GM19351 (cell line): ENCODE results near the gene PPP1R3F.

ENCODE experiments used
- ATAC-seq: cut with Tn5 transposase; IDR thresholded peaks from one replicate; pipeline ENCODE4 v1.9.1; 2021; ENCODE audit warnings: mild to moderate bottlenecking, moderate library complexity; ENCODE audit not compliant: unreplicated experiment

Gene PPP1R3F, protein sequence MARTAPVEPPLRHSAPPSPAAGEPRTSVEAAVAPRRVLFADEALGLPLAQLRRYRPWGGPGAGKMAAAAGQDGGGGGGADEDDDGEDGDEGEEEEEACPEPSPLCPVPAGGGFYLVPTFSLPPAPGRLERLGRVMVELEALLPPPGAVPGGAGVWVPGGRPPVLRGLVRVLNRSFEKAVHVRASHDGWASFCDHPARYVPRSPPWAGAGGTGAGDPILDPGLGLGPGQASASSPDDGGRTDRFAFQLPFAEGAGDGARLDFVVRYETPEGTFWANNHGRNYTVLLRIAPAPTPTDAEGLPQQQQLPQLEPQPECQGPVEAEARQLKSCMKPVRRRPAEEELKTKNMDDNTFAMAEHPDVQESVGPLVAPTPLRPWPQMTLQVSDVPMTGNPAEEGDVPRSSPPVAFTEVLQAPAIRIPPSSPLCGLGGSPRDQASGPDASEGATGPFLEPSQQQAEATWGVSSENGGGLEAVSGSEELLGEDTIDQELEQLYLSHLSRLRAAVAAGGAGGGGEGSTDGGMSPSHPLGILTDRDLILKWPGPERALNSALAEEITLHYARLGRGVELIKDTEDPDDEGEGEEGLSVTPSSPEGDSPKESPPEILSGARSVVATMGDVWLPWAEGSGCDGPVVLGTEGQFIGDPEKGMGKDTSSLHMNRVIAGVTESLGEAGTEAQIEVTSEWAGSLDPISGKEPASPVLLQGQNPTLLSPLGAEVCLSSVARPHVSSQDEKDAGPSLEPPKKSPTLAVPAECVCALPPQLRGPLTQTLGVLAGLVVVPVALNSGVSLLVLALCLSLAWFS

DNA sequence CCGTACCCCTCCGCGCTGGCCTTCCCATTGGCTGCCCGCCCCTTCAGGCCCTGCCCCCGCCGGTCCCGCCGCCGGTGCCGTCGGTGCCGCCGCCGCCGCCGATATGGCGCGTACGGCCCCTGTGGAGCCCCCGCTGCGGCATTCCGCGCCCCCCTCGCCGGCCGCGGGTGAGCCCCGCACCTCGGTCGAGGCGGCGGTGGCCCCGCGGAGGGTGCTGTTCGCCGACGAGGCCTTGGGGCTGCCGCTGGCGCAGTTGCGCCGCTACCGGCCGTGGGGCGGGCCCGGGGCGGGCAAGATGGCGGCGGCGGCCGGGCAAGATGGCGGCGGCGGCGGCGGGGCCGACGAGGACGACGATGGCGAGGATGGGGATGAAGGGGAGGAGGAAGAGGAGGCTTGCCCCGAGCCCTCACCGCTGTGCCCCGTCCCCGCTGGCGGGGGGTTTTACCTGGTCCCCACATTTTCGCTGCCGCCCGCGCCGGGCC is at the start of gene PPP1R3F:
PPP1R3F (plus strand) TSS at position 27 of the 482 bp plus-strand sequence; CDS start at position 104, 77 bp downstream.
- peak; percentile 20 for ATAC-seq

DNA sequence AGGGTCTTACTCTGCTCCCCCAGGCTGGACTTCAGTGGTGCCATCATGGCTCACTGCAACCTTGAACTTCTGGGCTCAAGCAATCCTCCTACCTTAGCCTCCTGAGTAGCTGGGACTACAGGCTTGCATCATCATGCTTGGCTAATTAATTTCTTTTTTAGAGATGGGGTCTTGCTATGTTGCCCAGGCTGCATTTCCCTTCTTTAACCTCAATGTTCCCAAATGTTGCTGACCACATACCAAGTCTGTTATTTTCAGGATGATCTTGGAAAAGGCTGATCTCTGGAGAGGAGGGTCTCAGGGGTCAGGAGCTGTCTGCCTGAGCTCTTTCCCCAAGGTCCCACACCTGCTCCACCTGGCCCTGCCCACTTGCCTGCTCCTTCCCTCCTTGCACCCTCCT is 49.5 kb upstream of the PPP1R3F start:
- no peak for ATAC-seq

DNA sequence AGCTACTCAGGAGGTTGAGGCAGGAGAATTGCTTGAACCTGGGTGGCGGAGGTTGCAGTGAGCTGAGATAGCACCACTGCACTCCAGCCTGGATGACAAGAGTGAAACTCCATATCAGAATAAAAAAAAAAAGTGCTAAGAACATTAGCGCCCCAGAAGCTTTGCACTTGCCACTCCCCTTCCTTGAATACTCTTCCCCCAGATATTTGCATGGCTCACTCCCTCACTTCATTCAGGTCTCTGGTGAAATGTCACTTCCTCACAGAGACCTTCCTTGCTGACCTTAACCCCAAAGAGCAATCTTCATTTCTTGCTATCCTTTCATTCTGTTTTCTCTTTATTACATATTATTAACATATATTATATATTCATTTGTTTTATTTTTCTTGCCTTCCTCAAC is 47.7 kb upstream of the PPP1R3F start:
- no peak for ATAC-seq

DNA sequence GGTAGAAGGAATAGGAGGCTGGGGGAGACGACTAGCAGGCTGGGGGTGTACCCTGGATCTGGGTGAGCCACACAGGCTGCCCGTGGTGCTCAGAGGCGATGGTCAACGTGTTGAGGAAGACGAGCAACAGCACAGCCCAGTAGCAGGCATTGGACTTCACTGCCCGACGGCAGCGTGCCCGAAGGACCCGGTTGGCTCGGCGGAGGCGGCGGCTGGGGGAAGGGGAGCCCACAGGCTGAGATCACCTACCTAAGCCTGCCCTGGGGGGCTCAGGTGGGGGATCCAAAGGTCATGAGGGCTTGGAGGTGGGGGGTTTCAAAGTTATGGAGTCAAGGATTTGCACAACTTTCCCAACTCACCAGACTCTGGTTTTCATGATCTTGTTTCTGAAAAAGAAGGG is 43.7 kb upstream of the PPP1R3F start:
- no peak for ATAC-seq

DNA sequence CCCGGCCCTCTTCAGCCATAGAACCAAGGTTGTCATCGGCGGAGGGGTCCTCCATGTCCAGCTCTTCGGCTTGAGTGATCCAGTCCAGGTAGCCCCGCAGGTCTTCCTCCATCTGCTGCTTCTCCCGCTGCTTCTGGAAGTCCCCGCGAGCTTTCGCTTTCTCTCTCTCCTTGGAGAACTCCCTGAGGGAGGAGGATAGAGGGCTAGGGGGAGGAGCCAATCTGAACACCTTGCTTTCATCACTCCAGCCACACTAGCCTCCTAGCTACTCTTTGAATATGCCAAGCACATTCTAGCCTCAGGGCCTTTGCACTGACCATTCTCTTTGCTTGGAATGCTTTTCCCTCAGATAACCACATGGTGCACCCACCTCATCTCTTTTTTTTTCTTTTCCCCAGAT is 42.6 kb upstream of the PPP1R3F start:
- no peak for ATAC-seq

DNA sequence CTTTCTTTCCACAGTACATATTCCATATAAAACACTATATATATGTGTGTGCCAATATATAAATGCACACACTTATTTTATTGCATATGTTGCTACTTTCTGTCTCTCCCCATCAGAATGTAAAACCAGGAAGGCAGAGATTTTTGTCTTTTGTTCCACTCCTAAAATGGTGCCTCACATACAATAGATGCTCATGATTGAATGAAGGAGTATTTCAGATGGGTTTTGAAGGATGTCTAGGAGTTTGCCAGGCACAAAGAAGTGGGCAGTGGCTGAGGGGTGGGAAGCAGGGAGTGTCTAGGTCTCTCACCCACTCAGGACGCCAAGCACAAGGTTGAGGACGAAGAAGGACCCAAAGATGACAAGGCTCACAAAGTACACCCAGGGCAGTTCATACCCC is 41.9 kb upstream of the PPP1R3F start:
- no peak for ATAC-seq

DNA sequence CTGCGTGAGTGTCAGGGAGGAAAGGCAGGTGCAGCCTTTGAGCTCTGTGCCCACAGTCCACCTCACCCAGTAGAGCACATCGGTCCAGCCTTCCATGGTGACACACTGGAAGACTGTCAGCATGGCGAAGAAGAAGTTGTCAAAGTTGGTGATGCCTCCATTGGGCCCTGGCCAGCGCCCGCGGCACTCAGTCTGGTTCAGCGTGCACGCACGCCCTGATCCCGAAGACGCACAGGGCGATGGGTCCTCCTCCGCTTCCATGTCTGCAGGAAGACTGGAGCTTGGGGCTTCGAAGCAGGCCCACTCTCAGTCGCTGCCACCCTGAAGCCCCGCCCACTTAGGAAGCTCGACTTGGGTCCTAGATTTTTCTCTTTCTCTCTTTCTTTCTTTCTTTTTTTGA is 41.4 kb upstream of the PPP1R3F start:
- no peak for ATAC-seq

DNA sequence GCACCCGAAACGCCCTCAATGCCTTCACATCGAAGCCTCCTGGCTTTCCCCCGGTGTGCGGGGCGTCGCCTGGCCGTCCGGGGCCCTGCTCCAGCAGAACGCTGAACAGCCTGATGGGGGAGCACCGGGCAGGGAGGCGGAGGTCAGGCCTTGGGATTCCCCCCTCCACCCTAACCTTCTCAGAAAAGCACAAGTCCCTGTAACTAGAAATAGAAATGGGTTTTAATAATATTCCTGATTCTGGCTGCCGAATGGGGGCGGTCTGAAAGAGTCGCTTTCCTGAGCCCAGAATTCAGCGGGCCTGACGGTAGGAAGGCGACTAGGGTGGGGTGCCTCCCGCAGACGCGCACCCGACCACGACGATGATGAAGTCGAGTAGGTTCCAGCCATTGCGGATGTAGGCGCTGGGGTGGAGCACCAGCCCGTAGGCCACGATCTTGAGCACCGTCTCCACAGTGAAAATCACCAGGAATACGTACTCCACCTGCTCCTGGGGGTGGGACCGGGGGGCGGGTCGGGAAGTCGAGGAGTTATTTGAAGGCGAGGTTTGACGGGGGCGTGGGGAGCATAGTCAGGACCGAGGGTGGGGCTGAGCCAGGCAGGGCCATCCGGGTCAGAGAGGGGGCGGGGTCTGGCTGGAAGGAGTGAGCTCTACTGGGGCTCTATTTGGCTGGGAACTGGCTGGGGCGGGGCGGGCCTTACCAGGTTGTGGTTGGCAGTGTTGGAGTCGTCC is 38.9 kb upstream of the PPP1R3F start:
- peak; percentile 68 for ATAC-seq

DNA sequence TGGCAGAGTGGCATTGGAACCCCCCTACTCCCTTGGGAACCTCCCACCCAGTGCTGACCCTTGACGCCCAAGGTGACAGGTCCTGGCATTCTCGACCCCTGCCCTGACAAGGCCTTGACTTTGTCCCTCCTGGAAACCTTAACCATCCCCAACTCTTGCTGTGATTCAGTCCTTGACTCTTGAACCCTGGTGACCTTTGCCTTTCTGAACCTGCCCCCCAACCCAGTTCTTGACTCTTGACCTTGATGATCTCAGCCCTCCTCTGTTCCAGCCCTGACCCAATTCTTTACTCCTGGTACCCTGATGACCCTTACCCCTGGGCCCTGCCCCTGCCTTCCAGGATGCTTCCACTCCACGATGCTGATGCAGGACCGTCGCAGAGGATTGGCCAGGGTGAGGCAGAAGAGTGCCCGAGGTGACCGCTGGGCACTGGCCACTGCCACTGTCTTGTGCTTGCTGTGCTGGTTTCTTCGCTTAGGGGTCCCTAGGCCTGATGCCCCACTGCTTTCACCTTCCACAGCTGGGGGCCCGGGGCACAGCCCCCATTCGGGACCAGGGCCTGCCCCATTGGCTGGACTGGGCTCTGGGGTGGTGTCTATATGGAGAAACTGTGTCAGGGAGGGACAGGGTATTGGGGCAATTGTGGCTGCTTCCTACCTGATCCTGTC is 38.1 kb upstream of the PPP1R3F start:
- no peak for ATAC-seq

DNA sequence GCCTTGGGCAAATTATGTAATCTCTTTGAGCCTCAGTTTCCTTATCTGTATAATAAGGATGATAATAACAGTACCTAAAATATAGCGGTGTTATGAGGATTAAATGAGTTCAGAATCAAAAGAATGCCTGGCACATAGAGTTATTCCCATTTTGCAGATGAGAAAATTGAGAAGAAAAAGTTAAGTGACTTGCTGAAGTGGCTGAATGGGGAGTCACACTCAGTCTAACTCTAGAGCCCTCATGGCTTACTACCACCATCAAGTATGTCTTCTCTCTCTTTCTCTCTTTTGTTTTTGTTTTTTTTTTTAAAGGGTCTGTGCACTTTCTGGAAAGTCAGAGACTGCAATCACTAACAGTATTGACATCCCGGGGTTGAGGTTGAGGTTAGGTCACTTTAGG is 37.1 kb upstream of the PPP1R3F start:
- no peak for ATAC-seq

DNA sequence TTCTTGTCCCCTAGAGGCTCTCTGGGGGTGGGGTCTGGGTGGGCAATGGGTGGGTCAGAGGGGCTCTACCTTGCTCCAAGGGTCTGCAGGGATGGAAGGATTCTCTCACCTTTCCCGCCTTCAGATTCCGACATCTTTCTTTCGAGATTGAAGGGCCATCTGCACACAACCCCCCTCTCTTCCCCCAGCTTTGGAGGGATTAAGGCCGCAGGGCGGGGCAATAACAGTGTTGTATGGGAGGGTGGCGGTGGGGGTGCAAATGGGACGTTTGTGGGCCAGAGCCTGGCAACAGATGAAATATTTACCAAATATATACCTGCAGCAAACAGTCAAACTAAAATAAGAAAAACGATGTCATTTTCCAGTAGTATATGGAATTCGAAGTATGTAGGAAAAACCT is 36.4 kb upstream of the PPP1R3F start, which contains the start of gene CACNA1F:
CACNA1F (minus strand) TSS at position 165 of the 400 bp plus-strand sequence; CDS start at position 134, 31 bp downstream.
- ATAC-seq, result no peak

DNA sequence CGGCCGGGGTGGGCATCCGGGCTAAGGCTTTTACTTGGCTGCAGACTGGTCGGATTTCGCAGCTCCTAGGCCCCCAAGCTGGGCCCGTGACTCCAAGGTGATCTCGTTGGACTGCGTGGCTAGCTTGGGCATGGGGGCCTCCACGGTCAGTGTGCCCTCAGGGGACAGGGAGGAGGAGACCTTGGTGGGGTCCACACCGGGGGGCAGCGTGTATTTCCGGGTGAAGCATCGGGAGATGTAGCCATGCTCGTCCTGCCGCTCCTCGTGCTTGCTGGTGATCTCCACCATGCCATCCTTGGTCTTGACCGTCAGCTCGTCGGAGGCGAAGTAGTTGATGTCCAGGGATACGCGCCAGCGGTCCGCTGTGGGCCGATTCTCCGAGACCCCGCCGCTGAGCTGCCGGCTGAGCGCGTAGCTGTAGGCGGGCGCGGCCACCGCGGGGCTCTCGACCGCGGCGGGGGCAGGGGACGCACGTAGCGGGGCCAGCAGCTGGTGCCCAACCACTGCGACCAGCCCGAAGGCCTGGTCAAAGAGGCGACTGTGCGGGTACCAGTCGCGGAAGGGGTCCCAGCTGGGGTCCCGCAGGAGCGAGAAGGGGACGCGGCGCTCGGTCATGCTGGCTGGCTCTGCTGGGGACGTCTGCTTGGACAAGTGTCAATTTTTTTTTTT is 35.6 kb upstream of the PPP1R3F start:
- ATAC-seq, result no peak

DNA sequence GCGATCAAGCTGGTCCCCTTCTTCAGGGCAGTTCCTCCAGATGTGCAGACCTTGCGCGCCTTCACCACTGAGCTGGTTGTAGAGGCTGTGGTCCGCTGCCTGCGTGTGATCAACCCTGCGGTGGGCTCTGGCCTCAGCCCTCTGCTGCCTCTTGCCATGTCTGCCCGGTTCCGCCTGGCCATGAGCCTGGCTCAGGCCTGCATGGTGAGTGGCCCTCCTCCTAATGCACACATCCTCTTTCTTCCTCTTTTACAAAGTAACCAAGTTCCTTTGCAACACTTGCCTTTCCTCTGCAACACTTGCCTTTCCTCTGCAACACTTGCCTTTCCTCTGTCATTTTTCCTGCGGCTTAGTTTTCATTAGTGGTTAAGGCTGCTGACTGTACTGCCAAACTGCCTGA is 32.5 kb upstream of the PPP1R3F start:
- no peak for ATAC-seq

DNA sequence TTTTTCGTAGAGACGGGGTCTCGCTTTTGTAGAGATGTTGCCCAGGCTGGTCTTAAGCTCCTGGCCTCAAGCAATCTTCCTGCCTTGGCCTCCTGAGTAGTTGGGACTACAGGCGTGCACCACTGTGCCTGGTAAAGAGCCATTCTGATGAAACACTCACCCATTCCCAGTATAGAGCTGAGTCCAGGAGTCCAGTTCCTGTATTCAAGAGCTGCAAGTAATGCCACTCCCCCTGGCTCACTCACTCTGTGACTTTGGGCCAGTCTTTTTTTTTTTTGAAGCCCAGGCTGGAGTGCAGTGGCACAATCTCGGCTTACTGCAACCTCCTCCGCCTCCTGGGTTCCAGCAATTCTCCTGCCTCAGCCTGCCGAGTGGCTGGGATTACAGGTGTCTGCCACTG is 30.9 kb upstream of the PPP1R3F start:
- no peak for ATAC-seq

DNA sequence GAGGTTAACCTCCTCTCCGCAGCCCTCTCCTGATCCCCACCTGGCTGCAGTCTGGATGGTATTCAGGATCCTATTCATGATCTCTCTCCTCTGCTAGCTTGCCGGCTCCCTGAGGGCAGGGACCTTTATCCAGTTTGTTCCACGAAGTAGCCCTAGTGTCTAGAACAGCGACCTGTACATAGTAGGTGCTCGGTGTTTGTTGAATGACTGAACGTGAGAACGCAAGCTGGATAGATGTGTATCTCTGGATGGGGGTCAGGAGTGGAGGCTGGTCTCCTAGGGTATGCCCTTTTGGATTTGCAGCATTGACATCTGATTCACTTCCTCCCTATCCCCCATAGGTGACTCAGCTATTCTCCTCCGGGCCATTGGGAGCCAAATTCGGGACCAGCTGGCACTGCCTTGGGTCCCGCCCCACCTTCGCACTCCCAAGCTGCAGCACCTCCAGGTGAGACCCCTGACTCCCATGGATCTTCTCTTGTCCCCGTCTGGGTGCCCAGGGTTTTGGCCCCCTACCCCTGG is 27.0 kb upstream of the PPP1R3F start:
- no peak for ATAC-seq

DNA sequence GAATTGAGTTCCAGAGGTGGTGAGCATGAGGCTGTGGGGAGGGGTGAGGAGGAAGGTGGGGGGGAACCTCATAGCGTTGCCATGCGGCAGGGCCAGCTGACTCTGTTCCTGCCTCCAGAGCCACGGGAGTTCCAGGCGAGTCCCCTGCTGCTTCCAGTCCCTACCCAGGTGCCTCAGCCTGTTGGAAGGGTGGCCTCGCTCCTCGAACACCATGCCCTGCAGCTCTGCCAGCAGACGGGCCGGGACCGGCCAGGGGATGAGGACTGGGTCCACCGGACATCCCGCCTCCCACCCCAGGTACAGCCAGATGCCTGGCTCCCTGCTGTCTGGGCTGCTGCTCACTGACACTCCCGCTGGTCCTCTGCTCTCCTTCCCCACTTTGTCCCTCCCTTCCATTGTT is 26.4 kb upstream of the PPP1R3F start:
- no peak for ATAC-seq

DNA sequence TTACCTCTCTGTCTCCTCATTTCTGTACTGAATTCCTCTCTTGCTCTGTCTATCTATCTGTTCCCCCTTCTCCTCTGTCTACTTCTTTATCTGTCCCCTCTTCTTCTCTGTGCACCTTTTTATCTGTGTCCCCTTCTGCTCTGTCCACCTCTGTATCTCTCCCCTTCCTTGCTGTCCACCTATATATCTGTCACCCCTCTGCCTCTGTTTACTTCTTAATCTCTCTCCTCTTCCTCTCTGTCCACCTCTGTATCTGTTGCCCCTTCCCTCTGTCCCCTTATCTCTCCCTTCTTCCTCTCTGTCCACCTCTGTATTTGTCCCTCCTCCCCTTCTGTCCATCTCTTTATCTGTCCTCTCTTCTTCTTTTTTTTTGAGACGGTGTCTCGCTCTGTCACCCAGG is 25.4 kb upstream of the PPP1R3F start:
- no peak for ATAC-seq

DNA sequence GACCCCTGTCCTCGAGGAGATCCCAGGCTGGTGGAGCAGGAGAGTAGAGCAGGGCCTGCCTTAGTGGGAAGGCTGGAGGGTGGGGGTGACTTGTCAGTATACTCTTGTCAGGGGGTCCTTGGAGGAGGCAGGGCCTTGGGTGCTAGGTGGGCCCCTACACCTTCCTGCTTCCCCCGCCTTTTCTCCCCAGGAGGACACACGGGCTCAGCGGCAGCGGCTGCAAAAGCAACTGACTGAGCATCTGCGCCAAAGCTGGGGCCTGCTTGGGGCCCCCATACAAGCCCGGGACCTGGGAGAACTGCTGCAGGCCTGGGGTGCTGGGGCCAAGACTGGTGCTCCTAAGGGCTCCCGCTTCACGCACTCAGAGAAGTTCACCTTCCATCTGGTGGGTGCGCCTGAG is 23.1 kb upstream of the PPP1R3F start:
- ATAC-seq, result no peak

DNA sequence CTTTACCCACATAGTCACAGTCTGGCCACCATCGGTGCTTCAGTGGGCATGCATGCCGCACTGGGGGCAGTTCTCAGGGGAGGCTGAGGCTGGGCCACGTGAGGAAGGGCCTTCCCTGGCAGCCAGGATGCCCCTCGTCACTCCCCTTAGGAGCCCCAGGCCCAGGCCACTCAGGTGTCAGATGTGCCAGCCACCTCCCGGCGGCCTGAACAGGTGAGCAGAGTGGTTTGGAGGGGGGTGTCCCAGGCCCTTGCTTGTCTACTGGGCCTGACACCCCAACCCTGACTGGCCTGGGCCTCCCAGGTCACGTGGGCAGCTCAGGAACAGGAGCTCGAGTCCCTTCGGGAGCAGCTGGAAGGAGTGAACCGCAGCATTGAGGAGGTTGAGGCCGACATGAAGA is 22.2 kb upstream of the PPP1R3F start:
- ATAC-seq, result no peak
